ENCODE results near the gene SLC22A31.

Gene SLC22A31

GRCh38 chr16:89216315-89217137 lies 16.2 kb upstream of the SLC22A31 start:
- DNase-seq, result peak; percentile 81 to 85

- no peak for DNase-seq
Observed at GRCh38 chr16:89210904-89211515, 10.7 kb upstream of the SLC22A31 start.

- no peak for DNase-seq
Observed at GRCh38 chr16:89210165-89210903, 10.0 kb upstream of the SLC22A31 start.

- no peak for DNase-seq
Observed at GRCh38 chr16:89209522-89210044, 9.2 kb upstream of the SLC22A31 start.

- no peak for DNase-seq
Observed at GRCh38 chr16:89207993-89208392, 7.7 kb upstream of the SLC22A31 start.

- DNase-seq, result no peak
Observed at GRCh38 chr16:89202422-89203215, 2.3 kb upstream of the SLC22A31 start.

GRCh38 chr16:89201439-89202377 lies 1.4 kb upstream of the SLC22A31 start:
- peak; percentile 80 to 87 for DNase-seq

- DNase-seq, result no peak
Observed at GRCh38 chr16:89200850-89201411, 594 bp upstream of the SLC22A31 start.

- DNase-seq, result no peak
Observed at GRCh38 chr16:89199241-89200123, 855 bp downstream of the SLC22A31 start.

GRCh38 chr16:89198417-89199240 lies 1.7 kb downstream of the SLC22A31 start:
- DNase-seq, result no peak

GRCh38 chr16:89197633-89198416 lies 2.5 kb downstream of the SLC22A31 start:
- DNase-seq, result no peak

- no peak for DNase-seq
Observed at GRCh38 chr16:89197033-89197632, 3.2 kb downstream of the SLC22A31 start.

GRCh38 chr16:89195521-89196171 lies 4.7 kb downstream of the SLC22A31 start:
- DNase-seq, result no peak

- no peak for DNase-seq
Observed at GRCh38 chr16:89194340-89195311, 5.7 kb downstream of the SLC22A31 start.

GRCh38 chr16:89193576-89194293 lies 6.6 kb downstream of the SLC22A31 start:
- DNase-seq, result no peak

Measured in CD4-positive, alpha-beta T cell treated with Interferon alpha-2 for 1 hour (primary cell).